ENCODE results near the gene TEX10. TPM values are rescaled to one million over a fixed set of nuclear protein-coding genes. Genes with fewer than 3 reads are reported as not detected.

TEX10 gene
- total and polyA plus RNA-seq, 3 donors from 2014 or later, result 45.3 to 47.4 (median 45.7) TPM

DNA sequence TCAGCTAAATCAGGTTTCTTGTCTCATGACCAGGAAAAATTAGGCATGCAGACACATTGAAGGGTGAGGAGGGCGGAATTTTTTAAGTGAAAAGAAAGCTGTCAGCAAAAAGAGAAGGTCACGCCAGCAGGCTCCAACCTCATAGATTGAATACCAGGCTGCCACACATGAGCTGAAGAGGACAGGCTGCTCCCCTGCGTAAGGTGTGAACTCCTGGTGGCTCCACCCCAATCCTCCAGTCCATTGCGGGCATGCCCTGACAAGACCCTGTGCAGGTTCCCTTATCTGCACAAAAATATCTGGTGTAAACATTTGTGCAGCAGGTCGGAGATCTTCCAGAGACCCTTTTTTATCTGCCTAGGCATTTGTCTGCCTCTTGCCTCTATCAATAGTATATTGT lies 22.9 kb upstream of the TEX10 start:
- TF ChIP-seq POLR2A (IDR thresholded peaks at IDR 0.05) (no peak), CTCF (IDR thresholded peaks at IDR 0.05) (no peak)
- 96 to 97% methylated on average over 5 of the region's 5 CpGs for WGBS, 2 donors
- intact Hi-C loops (cut with DNase I; ENCODE audit: low total_unique reads), result no loop called here
- no peak overlapping the region for H3K27ac ChIP-seq
- no peaks in the 10 kb centered on the region for H3K9me3 ChIP-seq
- no peaks in the 10 kb centered on the region for H3K4me1 ChIP-seq
- DNase-seq, result no peak
- H3K36me3 ChIP-seq (ENCODE audit: low read depth, missing control alignments), result no peaks in the 10 kb centered on the region
- no peaks in the 10 kb centered on the region for H3K27me3 ChIP-seq
- no peak overlapping the region for H3K4me3 ChIP-seq

DNA sequence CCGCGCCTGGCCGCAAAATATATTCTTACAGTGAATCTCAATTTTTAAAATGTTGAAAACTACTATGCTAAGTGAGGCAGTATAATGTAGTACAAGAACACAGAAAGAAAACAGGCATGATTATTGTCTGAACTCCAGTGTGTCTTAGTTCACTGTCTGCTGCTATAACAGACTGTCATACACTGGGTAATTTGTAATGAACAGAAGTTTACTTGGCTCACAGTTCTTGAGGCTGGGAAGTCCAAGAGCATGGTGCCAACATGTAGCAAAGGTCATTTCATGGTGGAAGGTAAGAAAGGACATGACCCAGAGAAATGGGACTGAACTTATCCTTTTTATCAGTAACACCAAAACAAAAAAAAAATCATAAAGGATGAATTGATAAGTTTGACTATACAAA lies 19.9 kb upstream of the TEX10 start:
- Histone ChIP-seq H3K4me1 (no peaks in the 10 kb centered on the region), H3K27me3 (no peaks in the 10 kb centered on the region), H3K36me3 (ENCODE audit: low read depth, missing control alignments) (no peaks in the 10 kb centered on the region), H3K27ac (no peak overlapping the region), H3K4me3 (no peak overlapping the region), H3K9me3 (no peaks in the 10 kb centered on the region)
- DNase-seq, result no peak
- 98% methylated on average over 3 of the region's 3 CpGs for WGBS, 2 donors
- no peak for TF ChIP-seq CTCF (IDR thresholded peaks at IDR 0.05)
- TF ChIP-seq POLR2A (IDR thresholded peaks at IDR 0.05), result no peak
- intact Hi-C loops (cut with DNase I; ENCODE audit: low total_unique reads), result no loop called here

DNA sequence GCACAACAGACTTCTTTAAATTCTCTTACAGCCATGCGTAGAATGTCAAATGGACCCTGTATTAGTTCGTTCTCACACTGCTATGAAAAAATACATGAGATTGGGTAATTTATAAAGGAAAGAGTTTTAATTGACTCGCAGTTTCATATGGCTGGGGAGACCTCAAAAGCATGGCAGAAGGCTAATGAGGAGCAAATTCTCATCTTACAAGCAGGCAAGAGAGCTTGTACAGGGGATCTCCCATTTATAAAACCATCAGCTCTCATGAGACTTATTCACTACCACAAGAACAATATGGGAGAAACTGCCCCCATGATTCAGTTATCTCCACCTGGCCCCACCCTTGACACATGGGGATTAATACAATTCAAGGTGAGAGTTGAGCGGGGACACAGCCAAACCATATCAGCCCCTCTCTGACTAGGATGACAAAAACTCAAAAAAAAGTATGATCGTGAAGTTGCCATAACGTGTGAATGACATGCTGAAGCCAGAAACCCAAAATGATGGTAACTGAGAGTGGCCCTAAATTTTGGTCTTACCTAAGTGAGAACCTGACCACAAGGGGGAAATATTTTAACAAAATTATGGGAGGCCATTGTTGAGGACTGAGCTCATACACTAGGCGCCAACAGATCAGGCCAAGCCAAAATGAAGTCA lies 17.5 kb upstream of the TEX10 start:
- intact Hi-C loops (cut with DNase I; ENCODE audit: low total_unique reads), result no loop called here
- Histone ChIP-seq H3K27me3 (no peaks in the 10 kb centered on the region), H3K4me3 (no peak overlapping the region), H3K36me3 (ENCODE audit: low read depth, missing control alignments) (no peaks in the 10 kb centered on the region), H3K4me1 (no peaks in the 10 kb centered on the region), H3K27ac (no peak overlapping the region), H3K9me3 (no peaks in the 10 kb centered on the region)
- TF ChIP-seq CTCF (IDR thresholded peaks at IDR 0.05), result no peak
- TF ChIP-seq POLR2A (IDR thresholded peaks at IDR 0.05), result no peak
- WGBS, 2 donors, result 91 to 96% methylated on average over 7 of the region's 7 CpGs
- DNase-seq, result no peak

DNA sequence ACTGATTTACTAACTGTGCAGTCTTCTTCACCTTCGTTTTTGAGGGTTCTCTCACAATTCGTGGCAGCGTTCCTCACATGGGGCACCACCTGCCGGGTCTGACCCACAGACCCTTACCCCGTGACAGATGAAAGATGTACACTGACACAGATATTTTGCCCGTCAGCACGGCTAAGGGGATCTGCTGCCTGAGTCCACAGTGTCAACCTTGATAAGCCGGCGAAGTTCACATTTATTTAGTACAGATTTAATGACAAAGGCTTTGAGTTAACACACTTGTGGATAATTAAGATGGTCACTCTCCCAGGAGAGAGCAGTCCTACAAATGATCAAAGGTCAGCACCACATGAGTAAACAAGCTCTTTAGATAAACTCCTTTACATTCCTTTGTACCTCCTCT lies 15.9 kb upstream of the TEX10 start:
- Histone ChIP-seq H3K36me3 (ENCODE audit: low read depth, missing control alignments) (no peaks in the 10 kb centered on the region), H3K4me1 (no peaks in the 10 kb centered on the region), H3K27me3 (no peaks in the 10 kb centered on the region), H3K4me3 (no peak overlapping the region), H3K9me3 (no peaks in the 10 kb centered on the region), H3K27ac (no peak overlapping the region)
- no peak for TF ChIP-seq POLR2A (IDR thresholded peaks at IDR 0.05)
- no peak for TF ChIP-seq CTCF (IDR thresholded peaks at IDR 0.05)
- DNase-seq, result no peak
- WGBS, 2 donors, result 81 to 98% methylated on average over 9 of the region's 9 CpGs
- intact Hi-C loops (cut with DNase I; ENCODE audit: low total_unique reads), result no loop called here

DNA sequence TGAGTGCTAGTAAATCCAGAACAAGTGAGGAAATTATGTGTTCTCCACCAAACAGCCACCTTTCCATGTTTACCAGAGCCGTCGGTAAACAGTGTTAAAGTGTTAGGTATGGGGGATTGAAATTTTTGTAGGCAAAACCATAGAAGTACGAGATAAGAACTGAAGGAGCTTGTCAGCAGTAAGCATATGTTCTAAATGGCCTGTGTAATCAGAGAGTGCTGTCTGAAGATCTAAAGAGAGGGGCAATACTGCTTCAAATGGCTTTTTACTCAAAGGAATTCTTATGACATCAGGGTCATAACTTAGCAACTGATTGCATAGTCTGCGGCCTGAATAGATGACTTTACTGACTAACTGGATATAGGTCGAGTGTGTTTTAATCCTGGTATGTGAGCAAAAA lies 13.4 kb upstream of the TEX10 start:
- TF ChIP-seq CTCF (IDR thresholded peaks at IDR 0.05) (no peak), POLR2A (IDR thresholded peaks at IDR 0.05) (no peak)
- Histone ChIP-seq H3K4me3 (no peak overlapping the region), H3K27ac (no peak overlapping the region), H3K27me3 (no peaks in the 10 kb centered on the region), H3K9me3 (no peaks in the 10 kb centered on the region), H3K36me3 (ENCODE audit: low read depth, missing control alignments) (no peaks in the 10 kb centered on the region), H3K4me1 (no peaks in the 10 kb centered on the region)
- no peak for DNase-seq
- intact Hi-C loops (cut with DNase I; ENCODE audit: low total_unique reads), result no loop called here
- WGBS, 2 donors, result 82% methylated on average over 5 of the region's 5 CpGs
